Peyer's patch (tissue), 4 donors: ENCODE results near the gene PTBP1.

Experiments used
- CTCF ChIP-seq, 6 experiments: fragments of 450-650 bp in 4 of 6; fragments of 200-600 bp in 2 of 6; sonication (generic) in 1 of 6; IDR thresholded peaks; one replicate each; pipeline ENCODE4 v1.5.1; 2017 to 2019; ENCODE audit warnings: antibody characterized with exemption in 6 of 6, mild to moderate bottlenecking in 3 of 6, moderate library complexity in 1 of 6
- POLR2A ChIP-seq, 2 donors: fragments of 450-650 bp; IDR thresholded peaks; one replicate each; pipeline ENCODE4 v1.5.1; 2017; ENCODE audit warnings: antibody characterized with exemption in 2 of 2, mild to moderate bottlenecking in 2 of 2, moderate library complexity in 2 of 2

GRCh38 chr19:810077-810855 is 13.0 kb downstream of the PTBP1 start:
- no peak for TF ChIP-seq CTCF (IDR thresholded peaks at IDR 0.05)
- TF ChIP-seq POLR2A (IDR thresholded peaks at IDR 0.05), result no peak
